Prostate gland (tissue), 2 donors: ENCODE results near the gene LCE1C.

ENCODE experiments used
- CTCF ChIP-seq, 4 experiments: fragments of 200-600 bp in 2 of 4; fragments of 450-650 bp in 2 of 4; sonication (generic) in 2 of 4; IDR thresholded peaks; 1 replicate in 3 of 4; 2 replicates in 1 of 4; pipeline ENCODE4 v1.5.1; 2016 to 2019; ENCODE audit warnings: antibody characterized with exemption in 4 of 4, mild to moderate bottlenecking in 2 of 4, moderate library complexity in 2 of 4
- POLR2AphosphoS5 ChIP-seq: sonication (generic); formaldehyde crosslinking; IDR thresholded peaks from one replicate; pipeline ENCODE4 v1.6.1; 2017; ENCODE audit warnings: antibody characterized with exemption

DNA sequence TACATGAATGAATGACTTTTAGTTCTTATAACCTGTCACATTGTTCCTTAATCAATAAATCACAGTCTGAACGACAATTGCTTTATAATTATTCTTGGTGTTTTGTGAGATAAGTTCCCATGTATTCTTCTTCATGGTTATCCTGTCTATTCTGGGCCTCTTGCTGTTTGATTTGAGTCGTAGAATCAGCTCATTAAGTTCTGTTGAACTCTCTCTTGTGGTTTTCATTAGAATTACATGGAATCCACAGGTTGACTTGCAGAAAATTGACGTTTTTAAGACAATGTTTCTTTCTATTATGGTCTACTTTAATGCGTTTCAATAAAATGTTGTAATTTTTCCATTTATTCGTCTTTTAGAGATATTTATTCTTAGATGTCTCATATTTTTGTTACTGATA lies 16.8 kb upstream of the LCE1C start:
- TF ChIP-seq CTCF (IDR thresholded peaks at IDR 0.05) = no peak
- TF ChIP-seq POLR2AphosphoS5 = no peak
